OCI-LY3 (cell line): ENCODE data around the gene VOPP1.

Experiments used
- H2AFZ ChIP-seq: fragments of 200-600, 300-600 bp; shearing (Covaris generic); 2 replicates; pipeline ENCODE4 v1.6.0; 2014; ENCODE audit warnings: antibody characterized with exemption, low read depth, low read length
- H3K27ac ChIP-seq: fragments of 200-600, 300-600 bp; sonication (generic); 2 replicates; pipeline ENCODE4 v1.5.1; 2014; ENCODE audit warnings: mild to moderate bottlenecking, low read length, moderate library complexity, mixed read lengths
- H3K27me3 ChIP-seq: fragments of 200-600, 300-600 bp; sonication (generic); 2 replicates; pipeline ENCODE4 v1.6.1; 2014; ENCODE audit warnings: low read depth, low read length, mixed read lengths
- H3K36me3 ChIP-seq: fragments of 200-600, 300-600 bp; sonication (generic); replicated peaks from 2 replicates; pipeline ENCODE3; 2014; ENCODE audit warnings: low read depth, low read length, mixed read lengths
- H3K4me1 ChIP-seq: fragments of 300-600, 200-600 bp; sonication (generic); 2 replicates; pipeline ENCODE4 v1.6.1; 2014; ENCODE audit warnings: low read length, mixed read lengths
- H3K4me2 ChIP-seq: fragments of 200-600, 300-600 bp; sonication (generic); 2 replicates; pipeline ENCODE4 v1.6.1; 2014; ENCODE audit warnings: low read length, mixed read lengths
- H3K4me3 ChIP-seq: fragments of 300-600, 200-600 bp; sonication (generic); 2 replicates; pipeline ENCODE4 v1.5.1; 2014; ENCODE audit warnings: antibody characterized with exemption, mild to moderate bottlenecking, low read length, moderate library complexity
- H3K79me2 ChIP-seq: fragments of 300-600, 200-600 bp; shearing (Covaris generic); 2 replicates; pipeline ENCODE4 v1.6.1; 2014; ENCODE audit warnings: mild to moderate bottlenecking, low read length, mixed read lengths
- H3K9ac ChIP-seq: fragments of 300-600, 200-600 bp; shearing (Covaris generic); 2 replicates; pipeline ENCODE4 v1.6.0; 2014; ENCODE audit warnings: mild to moderate bottlenecking, low read length, moderate library complexity
- H3K9me3 ChIP-seq: fragments of 200-600, 300-600 bp; shearing (Covaris generic); 2 replicates; pipeline ENCODE4 v1.6.1; 2014; ENCODE audit warnings: low read length, mixed read lengths; ENCODE audit not compliant: insufficient read depth
- H4K20me1 ChIP-seq: fragments of 200-600, 300-600 bp; sonication (generic); 2 replicates; pipeline ENCODE4 v1.6.1; 2016; ENCODE audit warnings: low read length, mixed read lengths; ENCODE audit not compliant: insufficient read depth
- EZH2phosphoT487 ChIP-seq: fragments of 200-600 bp; shearing (Covaris generic); IDR thresholded peaks from 2 replicates; pipeline ENCODE4 v1.6.1; 2018; ENCODE audit warnings: antibody characterized with exemption, mixed run types, low read depth
- TF ChIP-seq, protein P1 (sequence below): fragments of 200-600, 300-600 bp; sonication (generic); IDR thresholded peaks from 2 replicates; pipeline ENCODE4 v1.5.1; 2014; ENCODE audit warnings: antibody characterized with exemption, low read length, low read depth

Gene VOPP1

DNA sequence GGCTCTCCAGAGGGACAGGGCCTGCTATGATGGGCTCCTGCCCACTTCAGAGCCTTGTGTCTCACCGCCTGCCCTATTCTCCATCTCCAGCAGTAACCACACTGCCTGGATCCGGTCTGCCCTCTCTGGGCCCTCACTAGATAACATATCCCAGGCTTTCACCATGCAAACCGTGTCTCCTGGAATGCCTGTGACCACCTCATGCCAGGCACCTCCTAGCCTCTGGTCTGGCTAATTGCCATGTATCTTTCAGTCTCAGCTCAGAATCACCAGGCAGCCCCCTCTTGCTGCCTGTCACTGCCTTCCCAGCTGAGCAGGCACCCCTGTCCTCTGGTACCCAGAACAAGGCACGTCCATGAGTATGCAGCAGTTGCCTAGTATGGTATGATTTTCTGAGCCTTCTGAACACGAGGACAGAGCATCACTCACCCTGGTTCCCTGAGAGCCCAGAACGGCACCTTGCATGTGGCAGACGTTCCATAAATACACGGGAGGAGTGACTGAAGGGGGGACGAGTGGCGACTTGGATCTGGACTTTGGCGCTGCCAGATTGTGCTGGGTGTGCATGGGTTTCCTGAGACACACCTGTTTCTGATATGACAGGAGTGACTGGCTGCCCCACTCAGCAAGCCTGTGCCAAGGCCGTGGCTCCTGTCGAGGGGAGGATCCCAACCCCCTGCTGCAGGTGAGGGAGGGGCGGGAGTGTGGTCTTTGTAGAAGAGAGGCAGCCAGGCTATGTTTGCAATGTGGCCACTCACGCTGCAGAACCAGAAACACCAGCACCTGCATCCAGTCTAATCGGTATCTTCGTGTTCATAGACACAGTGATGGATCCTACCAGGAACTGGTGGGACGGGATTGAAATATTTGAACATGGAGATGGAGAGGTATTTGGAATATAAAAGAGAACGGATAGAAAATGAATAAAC is 95.2 kb downstream of the VOPP1 start:
- H3K79me2 ChIP-seq: peaks cover 89% of the 10 kb centered on the region
- H3K9me3 ChIP-seq: no peaks in the 10 kb centered on the region
- H3K27me3 ChIP-seq: no peaks in the 10 kb centered on the region
- no peak overlapping the region for H3K9ac ChIP-seq
- H3K4me1 ChIP-seq: peaks cover 8% of the 10 kb centered on the region; the same call in 1 of the 2 replicates
- H3K4me3 ChIP-seq: no peak overlapping the region
- H3K36me3 ChIP-seq: peaks cover 70% of the 10 kb centered on the region
- TF ChIP-seq, protein P1, sequence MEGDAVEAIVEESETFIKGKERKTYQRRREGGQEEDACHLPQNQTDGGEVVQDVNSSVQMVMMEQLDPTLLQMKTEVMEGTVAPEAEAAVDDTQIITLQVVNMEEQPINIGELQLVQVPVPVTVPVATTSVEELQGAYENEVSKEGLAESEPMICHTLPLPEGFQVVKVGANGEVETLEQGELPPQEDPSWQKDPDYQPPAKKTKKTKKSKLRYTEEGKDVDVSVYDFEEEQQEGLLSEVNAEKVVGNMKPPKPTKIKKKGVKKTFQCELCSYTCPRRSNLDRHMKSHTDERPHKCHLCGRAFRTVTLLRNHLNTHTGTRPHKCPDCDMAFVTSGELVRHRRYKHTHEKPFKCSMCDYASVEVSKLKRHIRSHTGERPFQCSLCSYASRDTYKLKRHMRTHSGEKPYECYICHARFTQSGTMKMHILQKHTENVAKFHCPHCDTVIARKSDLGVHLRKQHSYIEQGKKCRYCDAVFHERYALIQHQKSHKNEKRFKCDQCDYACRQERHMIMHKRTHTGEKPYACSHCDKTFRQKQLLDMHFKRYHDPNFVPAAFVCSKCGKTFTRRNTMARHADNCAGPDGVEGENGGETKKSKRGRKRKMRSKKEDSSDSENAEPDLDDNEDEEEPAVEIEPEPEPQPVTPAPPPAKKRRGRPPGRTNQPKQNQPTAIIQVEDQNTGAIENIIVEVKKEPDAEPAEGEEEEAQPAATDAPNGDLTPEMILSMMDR: no peak
- no peak for TF ChIP-seq EZH2phosphoT487
- H3K4me2 ChIP-seq: no peak overlapping the region
- no peak overlapping the region for H2AFZ ChIP-seq
- no peak overlapping the region for H3K27ac ChIP-seq
- H4K20me1 ChIP-seq: peaks cover 73% of the 10 kb centered on the region

DNA sequence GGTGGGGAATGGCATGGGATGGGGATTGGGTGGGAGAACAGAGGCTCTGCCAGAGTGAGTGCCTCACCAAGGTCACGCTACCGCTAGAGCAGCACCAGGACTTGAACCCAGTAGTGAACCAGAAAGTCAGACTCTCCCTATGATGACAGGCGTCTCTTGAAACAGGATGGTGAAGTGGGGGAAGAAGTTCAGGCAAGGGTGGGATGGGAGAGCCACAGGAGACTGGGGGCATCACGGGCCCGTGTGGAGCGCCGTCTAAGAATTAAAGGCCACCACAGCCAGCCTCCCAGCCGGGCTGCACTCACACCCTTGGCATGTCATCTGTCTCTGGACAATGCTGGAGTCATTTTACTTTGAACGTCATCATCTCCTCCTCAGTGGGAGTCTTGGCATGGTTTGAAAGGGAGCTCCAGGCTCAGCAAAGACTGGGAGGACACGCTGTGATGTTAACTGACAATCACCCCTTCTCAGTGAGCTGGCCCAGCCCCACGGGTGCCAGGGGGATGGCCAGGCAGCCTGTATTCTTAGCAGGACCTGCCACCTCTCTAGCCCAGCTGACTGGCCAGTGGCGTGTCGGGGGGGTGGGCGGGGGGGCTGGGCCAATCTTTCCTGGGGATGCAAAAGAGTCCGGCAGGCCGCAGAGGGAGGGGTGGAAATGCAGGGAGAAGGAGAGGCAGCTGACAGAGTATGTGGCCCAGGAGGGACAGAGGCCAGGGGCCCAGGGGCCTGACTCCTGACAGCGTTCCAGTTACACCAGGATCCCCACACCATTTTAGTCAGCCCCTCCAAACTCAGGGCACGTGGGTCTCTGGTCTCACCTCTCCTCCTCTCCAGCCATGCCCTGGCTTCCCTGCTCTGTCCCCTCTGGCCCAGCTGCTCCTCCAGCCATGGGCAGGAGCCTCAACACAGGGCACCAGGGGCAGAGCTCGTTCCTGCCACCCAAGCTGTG is 96.2 kb downstream of the VOPP1 start:
- Histone ChIP-seq H3K79me2 (peaks cover 79% of the 10 kb centered on the region), H3K27me3 (no peaks in the 10 kb centered on the region), H3K9me3 (no peaks in the 10 kb centered on the region), H3K4me2 (no peak overlapping the region), H3K9ac (no peak overlapping the region), H2AFZ (no peak overlapping the region), H4K20me1 (peaks cover 63% of the 10 kb centered on the region), H3K27ac (no peak overlapping the region), H3K4me3 (no peak overlapping the region), H3K36me3 (peaks cover 61% of the 10 kb centered on the region), H3K4me1 (peaks cover 6% of the 10 kb centered on the region; the same call in 1 of the 2 replicates)
- TF ChIP-seq EZH2phosphoT487: no peak
- TF ChIP-seq, protein P1: no peak

DNA sequence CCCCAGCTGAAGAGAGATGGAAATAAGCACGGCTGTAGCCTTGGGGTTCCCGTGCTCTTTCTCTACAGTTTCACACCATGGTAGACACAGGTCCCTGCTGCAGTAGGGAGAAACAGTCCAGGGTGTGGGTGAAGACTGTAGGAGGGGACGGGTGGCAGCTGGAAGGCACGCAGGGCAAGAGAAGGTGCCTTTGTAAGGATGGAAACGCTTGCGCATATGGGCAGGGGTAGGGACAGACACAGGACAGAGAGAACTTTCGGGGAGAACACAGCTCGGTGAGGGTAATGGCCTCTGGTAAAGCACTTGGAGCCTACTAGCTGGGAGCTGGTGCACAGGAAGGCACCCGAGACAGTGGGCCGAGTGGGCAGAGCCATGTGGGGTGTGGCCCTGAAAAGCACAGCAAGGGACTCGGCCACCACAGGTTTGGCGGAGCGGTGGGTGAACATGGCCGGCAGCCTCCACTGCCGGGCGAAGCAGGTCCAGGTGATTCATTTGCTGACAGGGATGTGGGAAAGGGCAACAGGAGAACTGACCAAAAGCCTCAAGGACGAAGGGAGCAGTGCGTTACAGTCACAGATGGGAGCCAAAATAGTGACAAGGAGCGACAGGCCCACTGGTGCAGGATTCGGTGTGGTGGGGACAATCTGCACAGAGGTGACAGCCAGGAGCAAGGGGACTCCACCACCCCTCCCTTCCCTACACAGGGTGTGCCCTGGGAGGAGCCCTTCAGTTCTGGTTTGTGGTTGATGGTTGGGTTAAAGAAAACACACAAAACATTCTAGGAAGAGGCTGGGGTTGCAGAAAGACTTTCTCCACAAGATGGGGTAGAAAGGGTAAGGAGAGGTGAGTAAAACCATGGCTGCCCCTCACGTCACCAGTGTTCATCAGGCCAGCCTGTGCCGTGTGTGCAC is 97.1 kb downstream of the VOPP1 start:
- Histone ChIP-seq H3K27ac (no peak overlapping the region), H2AFZ (no peak overlapping the region), H3K4me3 (no peak overlapping the region), H3K36me3 (peaks cover 58% of the 10 kb centered on the region), H3K79me2 (peaks cover 73% of the 10 kb centered on the region), H3K9ac (no peak overlapping the region), H3K27me3 (no peaks in the 10 kb centered on the region), H3K4me2 (no peak overlapping the region), H3K9me3 (no peaks in the 10 kb centered on the region), H3K4me1 (no peaks in the 10 kb centered on the region), H4K20me1 (peaks cover 60% of the 10 kb centered on the region)
- TF ChIP-seq EZH2phosphoT487: no peak
- TF ChIP-seq, protein P1: no peak
